Esophagus mucosa (tissue), 1 donor: ENCODE measurements around the gene ANTXR1. TPM values are rescaled to one million over a fixed set of nuclear protein-coding genes. Genes with fewer than 3 reads are reported as not detected.

ENCODE experiments used
- ATAC-seq: fragments of 200-7000 bp; cut with Tn5 transposase; one replicate; pipeline ENCODE4 v1.9.1; 2020
- total RNA-seq: library from RNA; stranded (reverse); gene quantifications from one replicate; pipeline ENCODE4 v1.2.4, GENCODE V29; 2023
- donor health status: DM: yes; HTN: yes; CAD: no.

The ANTXR1 gene
- total RNA-seq, 1 donor from 2014 or later, result 13.9 TPM

DNA sequence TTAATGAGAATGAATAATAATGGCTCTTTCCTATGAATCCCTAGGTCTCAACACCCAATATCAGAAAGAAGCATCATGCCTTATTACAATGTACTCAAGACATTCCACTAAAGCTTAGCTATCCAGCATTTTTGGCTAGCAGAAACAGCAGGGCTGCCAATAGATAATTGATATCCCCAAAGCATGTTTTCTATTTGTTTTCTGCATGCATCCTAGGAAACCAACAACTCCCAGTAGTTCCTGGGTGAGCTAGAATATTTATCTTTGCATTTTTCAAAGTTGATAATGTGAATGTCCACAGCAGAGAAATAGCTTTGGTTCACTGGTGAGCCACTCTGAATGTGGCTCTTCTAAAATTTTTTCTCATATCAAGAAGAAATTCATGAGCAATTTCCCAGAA lies 5.8 kb upstream of the ANTXR1 start:
- no peak for ATAC-seq

DNA sequence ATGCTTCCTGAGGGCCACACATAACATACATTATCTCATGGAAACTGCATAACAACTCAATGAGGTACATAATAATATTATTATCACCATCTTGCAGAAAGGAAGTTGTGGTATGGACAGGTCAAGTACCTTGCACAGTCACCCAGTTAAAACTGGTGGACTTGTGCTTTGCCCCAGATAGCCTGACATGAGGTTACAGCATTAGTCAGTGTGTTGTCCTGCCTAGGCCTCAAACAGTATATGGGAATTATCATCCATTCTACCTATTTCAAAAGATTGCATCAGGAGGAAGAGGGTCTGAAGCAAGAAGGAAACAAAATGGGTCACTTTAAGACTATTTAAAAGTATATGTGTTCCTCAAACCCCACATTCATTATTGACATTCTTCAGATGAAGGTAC lies 5.4 kb upstream of the ANTXR1 start:
- ATAC-seq, result no peak

DNA sequence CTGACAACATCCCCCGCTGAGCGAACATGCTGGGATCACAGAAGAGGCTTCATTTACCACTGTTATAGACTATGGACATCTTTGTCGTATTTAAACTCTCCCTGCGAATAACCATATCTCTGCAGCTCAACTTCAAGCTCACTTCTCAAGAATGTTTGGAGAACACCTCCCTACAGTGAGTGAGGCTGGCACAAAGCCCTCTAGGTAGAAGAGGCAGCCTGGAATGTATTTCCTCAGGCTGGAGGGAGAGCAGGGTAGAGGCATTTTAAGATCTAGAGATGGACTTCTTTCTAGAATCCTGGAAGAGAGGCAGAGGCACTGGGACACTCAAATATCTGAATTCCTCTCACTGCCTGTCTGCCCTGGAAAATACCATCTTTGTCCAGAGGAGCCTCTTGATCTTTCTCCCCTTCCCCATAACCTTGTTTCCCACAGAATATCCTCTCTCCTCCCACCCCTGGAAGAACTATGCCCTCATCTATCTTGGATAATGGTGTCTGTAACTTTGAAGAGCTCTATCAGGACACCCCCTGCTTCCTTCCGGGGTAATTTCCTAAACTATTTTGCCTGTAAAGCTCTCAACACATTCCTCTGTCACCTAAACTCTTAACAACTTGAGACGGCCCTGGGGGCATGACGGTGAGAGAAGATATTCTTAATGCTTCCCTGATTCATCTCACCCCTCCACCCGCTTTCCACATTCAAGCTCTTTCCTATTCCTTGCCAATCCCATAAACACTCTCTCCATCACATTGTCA lies 2.4 kb upstream of the ANTXR1 start:
- ATAC-seq, result no peak

DNA sequence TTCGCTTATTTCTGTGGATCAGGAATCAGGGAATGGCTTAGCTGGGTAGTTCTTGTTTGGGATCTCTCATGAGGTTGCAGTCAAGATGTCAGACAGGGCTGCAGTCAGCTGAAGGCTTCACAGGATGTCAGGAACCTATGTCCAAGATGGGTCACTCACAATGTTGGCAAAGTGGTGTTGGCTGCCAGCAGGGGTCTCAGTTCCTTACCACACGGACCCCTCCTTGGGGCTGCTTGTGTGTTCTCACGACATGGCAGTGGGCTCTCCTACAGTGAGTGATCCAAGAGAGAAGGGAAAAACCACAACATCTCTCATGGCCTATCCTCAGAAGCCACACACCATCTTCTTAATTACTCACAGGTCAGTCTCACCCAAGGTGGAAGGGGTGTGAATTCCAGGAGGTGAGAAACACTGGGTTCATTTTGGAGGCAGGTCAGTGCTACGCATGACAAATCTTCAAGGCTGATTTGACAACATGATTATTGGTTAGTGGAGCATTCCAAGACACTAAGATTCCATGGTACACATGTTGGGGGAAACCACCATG lies 1.3 kb upstream of the ANTXR1 start:
- ATAC-seq, result no peak

DNA sequence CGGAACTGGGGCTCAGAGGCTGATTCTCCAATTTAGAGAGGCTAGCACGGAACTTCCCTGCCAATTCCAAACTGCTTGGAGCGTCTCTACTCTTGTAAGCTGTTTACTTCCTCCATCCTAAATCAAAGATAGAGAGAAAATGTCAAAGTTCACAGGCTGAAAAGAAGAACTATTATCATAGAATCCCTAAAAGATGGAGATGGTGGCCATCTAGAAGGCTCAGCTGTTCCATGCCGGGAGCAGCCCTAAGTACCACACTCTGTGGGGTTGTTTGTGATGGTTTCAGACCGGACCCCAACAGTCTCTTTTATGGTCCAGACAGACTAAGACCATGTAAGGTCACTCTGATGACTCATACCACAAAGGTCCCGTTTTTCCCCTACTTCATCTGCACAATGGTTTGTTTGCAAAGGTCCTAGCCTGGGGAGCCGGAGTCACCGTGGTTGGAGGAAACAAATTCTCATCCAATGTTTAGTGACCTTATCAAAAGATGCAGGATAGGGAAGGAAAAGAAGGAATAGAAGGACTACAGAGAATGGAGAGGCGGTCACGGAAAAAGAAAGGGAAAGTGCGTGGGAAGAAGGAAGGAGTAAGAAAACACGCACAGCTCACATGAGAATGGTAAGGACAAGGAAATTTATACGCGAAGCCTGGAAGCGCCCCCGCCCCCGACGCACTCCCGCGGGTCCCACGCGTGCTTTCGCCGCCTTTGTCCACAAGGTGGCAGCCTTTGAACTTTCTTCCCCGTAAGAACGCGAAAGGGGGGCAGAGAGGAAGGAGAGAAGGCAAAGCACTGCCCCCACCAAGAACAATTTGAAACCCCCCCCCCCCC lies 453 bp upstream of the ANTXR1 start:
- peak; percentile 52 for ATAC-seq

DNA sequence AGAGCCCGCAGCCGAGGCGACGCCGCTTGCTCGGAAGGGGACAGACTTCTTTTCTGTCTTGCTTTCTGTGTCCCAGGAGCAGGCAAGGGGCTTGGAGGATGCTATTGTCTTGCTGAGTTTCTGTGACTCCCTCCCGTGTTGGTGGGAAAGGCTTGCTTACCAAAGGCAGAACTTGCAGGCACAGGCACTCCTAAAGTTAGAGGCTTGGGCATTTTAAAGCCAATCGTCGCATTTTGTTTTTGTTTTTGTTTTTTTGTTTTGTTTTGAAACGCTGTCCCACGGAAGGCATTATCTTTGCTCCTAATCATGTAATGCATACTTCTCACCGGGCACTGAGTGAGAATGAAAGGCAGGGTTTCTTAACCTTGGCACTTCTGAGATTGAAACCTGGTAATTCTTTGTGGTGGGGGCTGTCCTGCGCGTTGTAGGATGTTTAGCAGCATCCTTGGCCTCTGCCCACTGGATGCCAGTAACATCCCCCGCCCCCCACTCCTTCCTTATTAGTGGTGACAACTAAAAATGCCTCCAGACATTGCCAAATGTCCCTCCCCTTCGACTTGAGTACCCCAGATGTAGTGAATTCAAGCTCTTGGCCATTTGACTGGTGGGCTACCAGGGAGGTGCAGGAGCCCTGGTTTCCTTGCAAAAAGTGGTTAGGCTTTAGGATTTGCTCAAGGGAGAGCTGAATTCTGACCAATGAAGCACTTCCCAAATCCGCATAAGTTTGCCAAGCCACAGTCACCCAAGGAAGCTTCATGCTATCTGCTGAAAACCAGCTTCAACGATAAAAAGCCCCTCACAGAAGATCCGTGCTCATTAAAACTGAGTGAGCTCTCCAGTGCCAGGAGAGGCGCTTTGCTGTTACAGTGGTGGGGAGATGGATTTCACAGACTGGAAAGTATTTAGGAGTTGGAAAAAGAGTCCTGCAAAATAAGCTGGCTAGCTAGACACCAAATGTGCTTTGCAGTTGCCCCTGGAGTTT lies 1.2 kb downstream of the ANTXR1 start:
- no peak for ATAC-seq

DNA sequence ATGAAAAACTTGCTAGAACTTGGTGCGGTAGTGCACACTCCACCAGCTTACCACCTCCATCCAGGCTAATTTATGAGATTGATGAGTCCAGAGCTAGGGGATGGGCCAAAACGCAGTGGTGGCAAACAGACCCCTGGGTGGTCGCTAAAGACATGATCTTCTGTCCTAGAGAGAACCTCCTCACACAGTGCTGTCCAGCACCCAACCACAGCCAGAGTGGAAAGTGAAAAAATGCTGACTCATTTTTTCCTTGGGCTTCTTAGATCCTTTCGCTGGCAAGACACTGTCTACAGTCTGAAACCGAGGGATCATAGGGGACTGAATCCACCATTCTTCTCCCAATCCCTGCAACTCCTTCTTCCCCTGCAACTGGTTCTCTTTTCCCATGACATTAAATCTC lies 4.1 kb downstream of the ANTXR1 start:
- ATAC-seq, result no peak

DNA sequence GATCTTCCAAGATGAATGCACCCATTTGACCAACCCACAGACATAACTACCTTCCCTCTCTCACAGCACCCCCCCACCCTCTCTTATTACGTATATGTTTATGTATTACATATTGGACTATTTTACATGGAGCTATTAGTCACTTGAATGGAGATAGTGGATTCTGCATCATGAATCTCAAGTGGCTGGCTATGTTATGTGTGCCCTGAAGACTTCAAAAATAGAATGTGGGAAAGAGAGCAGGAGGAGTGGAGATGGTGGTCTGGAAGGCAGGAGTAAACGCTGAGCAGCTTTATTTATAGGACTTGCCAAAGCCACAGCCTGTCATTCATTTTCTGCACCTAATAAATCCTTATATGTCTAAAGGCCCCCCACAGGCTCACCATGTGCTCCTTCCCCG lies 4.9 kb downstream of the ANTXR1 start:
- ATAC-seq, result no peak

DNA sequence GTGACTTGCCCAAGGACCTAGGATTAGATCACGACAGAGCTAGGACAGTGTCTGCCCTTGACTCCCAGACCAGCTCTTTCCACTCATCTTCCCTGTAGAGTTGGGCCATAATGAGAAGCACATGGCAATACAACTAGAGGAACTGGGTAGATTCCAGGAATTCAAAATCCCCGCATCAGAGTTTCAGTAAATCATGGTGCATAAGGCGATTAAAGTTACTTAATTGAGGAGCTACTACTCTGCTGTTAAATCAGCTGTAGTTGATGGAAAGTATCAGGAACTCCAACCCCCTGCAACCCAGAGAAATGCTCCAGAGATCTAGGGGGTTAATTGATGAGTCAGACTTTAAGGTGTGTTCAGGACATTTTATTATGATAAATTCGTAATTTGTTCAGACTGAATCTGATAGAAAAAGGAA lies 5.7 kb downstream of the ANTXR1 start:
- ATAC-seq, result no peak

DNA sequence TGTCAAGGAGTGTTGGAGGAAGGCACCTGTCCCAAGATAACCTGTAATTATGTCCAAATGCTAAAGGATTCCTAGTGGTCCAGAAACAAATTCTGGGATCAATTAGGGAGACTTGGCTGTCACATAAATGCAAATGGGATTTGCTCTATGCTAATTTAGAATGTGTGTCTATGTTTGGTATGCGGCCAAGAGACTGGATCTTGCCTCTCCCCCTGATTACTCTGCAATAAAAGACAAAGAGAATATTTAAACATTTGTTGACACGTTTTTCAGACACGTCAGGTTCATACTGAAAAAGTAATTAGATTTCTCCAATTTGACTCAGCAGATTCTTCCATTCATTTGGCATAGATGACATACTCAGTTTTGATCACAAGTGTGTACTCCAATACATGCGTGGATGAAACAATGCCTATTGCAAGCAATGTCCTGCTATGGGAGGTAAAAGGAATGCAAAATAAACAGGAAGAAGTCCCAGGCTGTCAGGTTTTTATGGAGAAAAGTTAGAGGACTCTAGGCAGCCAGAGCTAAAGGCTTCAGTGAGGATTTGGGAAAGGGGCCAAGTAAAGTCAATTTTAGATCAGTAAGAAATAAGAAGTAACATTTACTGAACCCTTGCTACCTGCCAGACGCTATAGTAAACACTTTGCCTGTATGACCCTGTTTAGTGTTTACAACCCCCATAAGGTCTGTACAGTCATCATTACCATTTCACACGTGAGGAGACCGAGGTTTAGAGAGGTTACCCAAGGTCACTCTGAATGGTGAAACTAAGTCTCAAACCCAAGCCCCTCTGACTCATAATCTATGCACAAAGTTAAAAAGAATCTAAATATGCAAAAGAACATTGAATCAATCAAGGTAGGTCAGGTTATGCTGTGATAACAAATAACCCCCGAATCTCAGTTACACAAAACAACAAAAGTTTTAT lies 7.8 kb downstream of the ANTXR1 start:
- ATAC-seq, result no peak

DNA sequence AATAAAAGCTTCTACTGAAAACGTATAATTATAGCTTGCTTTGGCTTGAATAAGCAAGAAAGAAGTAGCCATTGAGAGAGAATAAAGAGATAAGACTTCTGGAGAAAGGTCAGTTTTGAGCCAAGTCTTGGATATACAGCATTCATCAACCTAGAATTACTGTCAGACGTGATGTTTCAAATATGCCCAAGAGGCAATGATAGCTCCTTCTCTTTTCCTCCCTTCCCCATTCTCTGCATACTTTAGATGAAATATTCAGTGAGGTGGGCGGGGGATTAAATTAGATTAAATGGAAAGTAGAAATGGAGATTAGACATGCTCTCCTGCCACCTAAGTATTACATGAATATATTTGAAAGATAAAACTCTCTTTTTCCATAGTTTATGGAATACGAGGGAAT lies 8.7 kb downstream of the ANTXR1 start:
- ATAC-seq, result no peak

DNA sequence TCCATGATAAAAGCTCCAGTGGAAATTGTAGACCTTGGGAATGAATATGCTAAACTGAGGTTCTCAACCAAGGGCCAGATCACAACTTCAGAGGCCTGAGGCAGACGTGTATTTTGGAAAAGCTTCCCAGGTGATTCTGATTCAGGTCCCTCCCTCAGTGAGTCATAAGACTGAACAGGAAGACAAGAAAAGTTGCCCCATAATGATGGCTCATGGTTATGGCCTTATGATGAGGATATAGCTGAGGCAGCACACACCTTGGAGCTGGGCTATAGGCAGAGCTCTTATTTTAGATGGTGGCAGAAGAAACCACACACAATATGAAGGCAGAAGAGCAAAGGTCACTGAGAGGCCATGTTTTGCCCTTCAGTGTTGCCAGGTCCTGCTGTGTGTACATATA lies 9.6 kb downstream of the ANTXR1 start:
- ATAC-seq, result peak; percentile 97

DNA sequence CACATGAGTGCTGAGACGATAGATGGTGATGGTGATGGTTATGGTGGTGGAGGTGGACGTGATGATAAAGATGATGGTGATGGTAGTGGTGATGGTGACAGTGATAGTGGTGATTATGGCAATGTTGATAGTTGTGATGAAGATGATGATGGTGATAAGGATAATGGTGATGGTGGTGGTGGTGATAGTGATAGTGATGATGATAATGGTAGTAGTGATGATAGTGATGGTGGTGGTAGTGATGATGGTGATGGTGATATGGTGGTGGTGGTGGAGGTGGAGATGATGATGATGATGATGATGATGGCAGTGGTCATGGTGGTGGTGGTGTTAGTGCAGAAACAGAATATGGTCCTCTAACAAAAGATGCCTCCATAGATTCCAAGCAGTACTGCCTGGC lies 10.3 kb downstream of the ANTXR1 start:
- no peak for ATAC-seq

DNA sequence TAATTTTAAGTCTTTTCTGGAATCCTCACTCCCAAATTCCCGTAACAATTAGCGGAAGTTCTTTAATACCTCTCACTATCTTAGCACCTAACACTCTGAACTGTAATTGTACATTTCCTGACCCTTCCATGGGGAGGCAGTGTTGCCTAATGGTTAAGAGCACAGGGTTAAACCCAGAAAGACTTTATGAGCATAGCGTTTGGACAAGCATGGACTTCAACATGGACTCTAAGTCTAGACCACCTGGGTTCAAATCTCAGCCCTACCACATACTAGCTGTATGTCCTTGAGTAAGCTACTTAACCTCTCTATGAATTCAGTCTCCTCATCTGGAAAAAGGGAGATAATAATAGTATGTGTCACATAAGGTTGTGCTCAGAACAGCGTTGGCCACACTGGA lies 13.0 kb downstream of the ANTXR1 start:
- ATAC-seq, result peak; percentile 75

DNA sequence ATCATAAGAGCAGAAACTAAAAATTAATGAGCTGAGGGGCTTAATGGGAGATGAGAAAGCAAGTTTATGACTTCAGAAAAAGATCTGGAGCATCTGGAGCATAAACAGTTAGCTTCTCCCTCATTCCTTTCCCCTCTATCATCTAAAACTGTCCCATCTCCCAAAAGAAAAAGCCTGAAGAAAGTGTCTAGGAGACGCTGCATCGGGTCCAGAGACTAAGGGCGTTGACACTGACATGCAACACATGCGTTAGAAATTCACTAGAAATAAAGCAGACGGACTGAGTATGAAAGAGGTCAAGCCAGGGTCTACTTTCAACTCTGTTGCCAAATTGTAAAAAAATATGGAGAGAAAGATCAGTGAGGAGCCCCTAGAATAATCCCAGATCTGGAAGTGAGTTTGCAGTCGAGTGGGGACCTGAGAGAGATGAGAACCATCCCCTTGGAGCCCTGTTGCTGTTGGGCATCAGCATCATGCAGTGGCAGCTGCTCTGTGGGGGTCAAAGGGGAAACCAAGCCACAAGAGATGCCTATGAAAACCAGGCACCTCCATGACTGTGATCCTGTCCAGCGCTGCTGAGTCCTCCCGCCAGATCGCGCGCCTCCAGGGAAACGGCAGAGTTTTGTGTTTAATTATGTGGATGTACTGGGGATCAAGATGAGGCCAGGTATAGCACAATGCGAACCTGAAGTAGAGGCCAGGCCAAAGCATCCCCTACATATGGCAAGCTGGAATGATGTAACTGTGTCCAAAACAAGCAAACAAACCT lies 13.9 kb downstream of the ANTXR1 start:
- ATAC-seq, result no peak

DNA sequence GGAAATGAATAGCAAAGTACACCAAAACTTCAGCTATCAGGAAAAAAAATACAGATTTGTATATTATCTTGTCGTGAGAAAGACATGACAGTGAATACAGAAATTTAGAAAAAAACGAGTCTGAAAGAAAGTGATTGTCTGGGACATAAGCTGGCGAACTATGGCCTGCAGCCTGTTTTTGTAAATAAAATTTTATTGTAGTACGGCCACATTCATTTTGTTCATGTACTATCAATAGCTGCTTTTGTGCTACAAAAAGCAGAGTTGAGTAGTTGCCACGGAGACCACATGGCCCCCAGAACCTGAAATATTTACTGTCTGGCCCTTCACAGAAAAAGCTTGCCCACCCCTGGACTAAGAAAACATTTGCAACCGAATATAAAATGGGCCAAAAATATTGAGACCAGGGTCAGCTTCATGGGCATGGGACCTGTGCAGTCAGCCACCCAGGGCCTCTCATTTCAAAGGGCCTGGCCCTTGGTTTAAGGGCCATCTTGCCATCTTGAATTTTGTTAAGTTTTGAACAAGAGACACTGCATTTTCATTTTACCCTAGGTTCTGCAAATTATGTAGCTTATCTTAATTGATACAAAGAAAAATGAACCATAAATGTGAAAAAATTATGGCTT lies 17.9 kb downstream of the ANTXR1 start:
- no peak for ATAC-seq

DNA sequence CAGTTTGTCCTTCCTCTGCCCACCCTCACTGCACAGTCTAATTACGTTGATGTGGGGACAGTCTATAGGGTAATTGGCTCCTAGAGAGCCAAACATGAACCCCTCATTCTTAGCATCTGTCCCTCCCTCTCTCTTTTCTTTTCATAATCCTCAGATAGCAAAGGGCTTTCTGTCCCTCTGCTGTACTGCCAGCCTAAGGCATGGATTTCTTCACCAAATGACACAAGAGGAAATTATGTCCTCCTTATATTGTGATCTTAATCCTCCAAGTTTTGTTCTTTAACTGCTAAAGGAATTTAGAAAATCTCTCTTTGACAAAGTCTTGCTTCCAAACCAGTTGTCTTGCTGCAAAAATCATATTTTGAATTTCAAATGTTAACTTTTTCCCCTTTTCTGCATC lies 18.5 kb downstream of the ANTXR1 start:
- ATAC-seq, result no peak

DNA sequence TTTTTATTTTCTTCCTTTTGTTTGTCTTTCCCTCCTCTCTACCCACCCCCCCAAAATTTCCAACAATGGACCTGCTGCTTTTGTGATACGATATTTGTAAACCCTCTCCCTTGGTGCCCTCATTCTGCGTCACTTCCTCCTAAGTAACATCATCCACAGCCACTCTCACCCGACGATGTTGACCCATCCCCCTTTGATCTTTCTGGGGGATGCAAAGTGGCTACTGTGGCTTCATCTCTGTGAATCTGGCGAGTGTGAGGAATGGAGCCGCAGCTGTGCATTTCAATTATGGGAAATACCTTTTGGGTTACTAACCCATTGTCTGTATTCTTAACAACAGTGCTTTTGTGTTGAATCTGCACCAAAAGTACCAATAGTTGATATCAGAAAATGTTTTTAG lies 19.4 kb downstream of the ANTXR1 start:
- no peak for ATAC-seq

DNA sequence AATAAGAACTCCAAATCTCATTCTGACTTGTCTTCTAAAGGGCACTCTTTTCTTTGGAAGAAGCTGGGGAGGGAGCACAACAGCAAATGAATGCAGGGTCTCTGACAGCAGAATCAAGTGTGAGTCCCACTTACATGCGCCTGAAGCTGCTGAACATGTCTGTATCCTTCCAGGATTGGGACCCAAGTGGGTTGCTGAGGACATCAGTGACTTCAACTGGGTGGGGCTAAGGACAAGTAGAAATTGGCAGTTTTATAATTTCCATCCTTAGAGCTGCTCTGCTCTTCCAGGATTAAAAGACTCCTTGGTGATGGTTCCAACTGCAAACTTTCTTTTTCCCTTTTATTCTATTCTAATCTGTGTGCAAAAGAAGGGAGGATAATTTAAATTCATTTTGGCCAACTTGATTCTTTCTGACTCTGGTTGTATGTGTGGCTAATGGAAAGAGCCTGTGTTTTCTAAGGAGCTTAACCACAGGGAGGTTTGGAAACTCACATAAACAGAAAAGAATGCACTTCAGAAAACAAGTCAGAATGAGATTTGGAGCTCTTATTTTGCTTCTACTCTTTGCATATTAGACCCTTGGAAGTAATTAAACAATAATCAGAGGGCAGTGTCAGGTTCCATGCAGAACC lies 20.6 kb downstream of the ANTXR1 start:
- no peak for ATAC-seq

DNA sequence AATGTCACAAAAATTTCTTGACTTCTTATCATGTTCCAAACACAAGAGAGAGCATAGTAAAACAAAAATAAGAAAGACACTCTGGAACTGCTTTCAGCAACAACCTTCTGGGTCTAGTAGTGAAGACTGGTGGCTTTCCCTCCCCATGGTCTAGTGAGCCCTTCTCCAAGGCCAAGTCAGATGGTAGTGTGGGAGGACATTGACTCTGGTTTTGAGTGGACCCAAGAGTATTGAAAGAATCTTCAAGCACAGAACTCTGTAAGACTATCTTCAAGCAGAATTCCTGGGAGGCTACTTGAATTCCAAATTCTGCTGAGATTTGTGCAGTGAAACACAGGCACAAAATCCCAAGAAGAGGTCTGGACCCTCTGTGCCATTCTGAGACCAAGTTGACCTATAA lies 21.1 kb downstream of the ANTXR1 start:
- no peak for ATAC-seq
